Astrocyte of the spinal cord (primary cell): ENCODE measurements around the gene NINJ2.

ENCODE experiments used
- DNase-seq: peaks from one replicate; pipeline ENCODE4 v3.0.0; 2011; ENCODE audit warnings: low read depth, low spot score
- H3K4me3 ChIP-seq: 2 replicates; pipeline ENCODE4 v1.5.1; 2011; ENCODE audit warnings: low read depth, mild to moderate bottlenecking, low read length, moderate library complexity
- in situ Hi-C: cut with HindIII; loops from 2 replicates; pipeline ENCODE4 v1.10.0; 2017; ENCODE audit warnings: low sequenced_read_pairs
- TF ChIP-seq, protein P1 (sequence below): IDR thresholded peaks from 2 replicates; pipeline ENCODE4 v1.5.1; 2012; ENCODE audit warnings: low read depth, mild to moderate bottlenecking, low read length, inconsistent platforms

NINJ2 gene

DNA sequence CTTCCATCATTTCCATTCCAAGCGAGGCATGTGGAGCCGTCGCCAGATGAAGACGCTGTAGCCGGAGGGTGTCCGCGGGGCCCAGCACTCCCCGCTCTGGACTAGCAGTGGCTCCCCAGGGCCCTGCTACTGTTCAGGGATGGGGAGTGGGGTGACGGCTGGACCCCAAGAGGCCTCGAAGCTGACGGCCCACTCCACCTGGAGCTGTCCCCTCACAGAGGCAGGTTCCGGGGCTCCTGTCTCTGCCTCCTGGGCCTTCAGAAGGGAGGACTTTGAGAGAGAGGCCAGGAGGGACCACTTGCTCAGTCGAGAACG is 101.9 kb downstream of the NINJ2 start:
- no peak overlapping the region for H3K4me3 ChIP-seq
- TF ChIP-seq, protein P1, sequence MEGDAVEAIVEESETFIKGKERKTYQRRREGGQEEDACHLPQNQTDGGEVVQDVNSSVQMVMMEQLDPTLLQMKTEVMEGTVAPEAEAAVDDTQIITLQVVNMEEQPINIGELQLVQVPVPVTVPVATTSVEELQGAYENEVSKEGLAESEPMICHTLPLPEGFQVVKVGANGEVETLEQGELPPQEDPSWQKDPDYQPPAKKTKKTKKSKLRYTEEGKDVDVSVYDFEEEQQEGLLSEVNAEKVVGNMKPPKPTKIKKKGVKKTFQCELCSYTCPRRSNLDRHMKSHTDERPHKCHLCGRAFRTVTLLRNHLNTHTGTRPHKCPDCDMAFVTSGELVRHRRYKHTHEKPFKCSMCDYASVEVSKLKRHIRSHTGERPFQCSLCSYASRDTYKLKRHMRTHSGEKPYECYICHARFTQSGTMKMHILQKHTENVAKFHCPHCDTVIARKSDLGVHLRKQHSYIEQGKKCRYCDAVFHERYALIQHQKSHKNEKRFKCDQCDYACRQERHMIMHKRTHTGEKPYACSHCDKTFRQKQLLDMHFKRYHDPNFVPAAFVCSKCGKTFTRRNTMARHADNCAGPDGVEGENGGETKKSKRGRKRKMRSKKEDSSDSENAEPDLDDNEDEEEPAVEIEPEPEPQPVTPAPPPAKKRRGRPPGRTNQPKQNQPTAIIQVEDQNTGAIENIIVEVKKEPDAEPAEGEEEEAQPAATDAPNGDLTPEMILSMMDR, result no peak
- in situ Hi-C loops, result no loop called here
- no peak for DNase-seq

DNA sequence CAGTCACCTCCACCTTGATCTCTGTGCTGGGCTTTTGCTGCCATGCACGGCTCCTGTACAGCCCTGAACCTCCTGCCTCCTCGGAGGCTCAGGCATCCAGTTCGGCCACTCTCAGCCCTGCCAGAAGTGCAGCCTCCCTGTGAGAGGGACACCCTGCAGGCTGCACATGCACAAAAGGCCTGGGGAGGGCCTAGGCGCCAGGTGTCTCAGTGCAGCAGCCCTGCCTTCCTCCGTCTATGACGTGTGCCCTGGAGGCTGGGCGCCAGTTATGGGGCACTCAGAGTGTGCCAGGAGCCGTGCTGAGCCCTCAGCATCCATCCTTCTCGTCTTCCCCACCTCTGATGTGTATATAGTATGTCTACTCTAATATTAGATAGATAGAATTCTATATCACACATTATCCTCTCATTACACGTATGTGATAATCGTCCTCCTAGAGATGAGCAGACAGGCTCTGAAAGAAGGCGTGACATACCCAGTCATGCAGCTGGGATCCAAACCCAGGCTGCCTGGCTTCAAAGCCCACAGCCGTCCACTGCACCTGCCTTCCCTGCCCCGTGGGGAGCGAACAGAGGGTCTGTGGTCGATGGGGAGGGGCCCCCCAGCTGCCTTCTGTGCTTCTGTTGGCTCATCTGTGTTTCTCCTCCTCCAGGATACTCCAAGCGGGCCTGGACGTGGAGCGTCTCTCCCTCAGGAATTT is 102.4 kb downstream of the NINJ2 start:
- in situ Hi-C loops, result no loop called here
- no peak overlapping the region for H3K4me3 ChIP-seq
- TF ChIP-seq, protein P1, result no peak
- DNase-seq, result no peak

DNA sequence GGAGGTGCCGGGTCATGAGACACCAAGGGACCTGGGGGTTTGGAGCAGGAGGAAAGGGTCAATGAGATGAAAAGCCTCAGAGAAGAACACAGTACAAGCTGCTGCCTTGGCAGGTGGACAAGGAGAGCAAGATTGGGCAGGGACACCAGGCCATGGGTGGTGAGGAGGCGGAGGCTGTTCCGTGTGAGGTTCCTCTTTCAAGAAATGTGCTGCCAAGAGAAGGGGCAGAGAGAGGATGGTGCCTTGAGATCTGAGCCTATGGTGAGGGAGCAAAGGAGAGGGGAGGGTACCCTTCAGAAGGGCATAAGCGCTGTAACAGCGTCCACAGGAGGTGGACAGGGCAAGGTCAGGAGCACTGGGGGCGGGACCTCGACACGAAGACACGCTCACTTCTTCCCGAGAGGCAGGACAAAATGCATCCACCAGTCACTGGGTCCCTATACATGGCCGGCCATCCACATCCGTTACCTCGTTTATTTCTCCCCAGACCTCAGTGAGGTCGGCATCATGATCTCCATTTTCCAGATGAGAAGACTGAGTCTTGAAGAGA is 103.3 kb downstream of the NINJ2 start:
- in situ Hi-C loops, result no loop called here
- DNase-seq, result no peak
- no peak overlapping the region for H3K4me3 ChIP-seq
- TF ChIP-seq, protein P1, result no peak

DNA sequence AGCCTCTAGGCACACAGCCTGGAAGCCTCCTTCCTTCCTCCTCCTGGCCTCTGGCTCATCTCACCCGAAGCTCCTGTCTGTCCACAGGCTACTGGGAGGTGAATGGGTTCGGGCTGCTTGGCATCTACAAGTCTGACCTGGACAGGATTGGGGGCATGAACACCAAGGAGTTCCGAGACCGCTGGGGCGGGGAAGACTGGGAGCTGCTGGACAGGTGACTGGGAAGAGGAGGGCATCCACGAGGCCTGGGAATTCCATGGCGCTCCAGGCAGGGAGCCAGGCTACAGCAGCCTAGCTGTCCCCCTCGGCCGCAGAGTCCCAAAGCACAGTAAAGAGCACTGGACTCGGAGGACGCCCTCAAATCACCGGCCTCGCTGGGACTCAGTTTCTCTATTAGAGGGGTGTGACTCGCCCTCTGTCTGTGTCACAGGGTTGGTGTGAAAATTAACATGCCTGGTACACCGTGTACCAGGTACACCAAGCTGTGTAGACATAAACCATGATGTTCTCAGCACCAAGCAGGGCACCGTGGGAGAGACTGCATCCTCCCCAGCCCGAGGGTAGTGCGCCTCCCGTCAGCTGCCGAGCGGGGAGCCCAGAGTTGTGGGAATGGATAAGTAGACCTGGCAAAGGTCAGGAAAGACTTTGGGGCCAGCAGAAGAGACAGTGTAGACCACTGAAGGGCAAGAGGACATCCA is 103.9 kb downstream of the NINJ2 start:
- no peak for DNase-seq
- in situ Hi-C loops, result no loop called here
- H3K4me3 ChIP-seq, result no peak overlapping the region
- TF ChIP-seq, protein P1, result no peak

DNA sequence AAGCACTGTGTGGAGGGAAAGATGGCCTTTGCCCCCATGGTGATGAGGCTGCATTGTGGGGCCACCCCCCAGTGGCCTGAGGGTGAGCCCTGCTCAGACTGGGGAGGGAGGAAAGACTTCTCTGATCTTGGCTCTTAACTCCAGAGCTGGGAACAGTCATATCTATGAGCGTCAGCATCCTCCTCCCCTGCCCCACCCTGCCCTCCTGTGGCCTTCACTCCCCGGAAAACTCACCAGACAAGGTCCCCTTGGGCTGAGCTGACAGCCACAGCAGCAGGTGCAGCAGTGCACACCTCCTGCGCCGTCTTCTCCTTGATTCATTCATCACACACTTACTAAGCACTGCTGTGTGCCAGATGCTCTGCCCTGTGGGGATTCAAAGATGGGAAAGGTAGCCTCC is 104.7 kb downstream of the NINJ2 start:
- TF ChIP-seq, protein P1, result no peak
- in situ Hi-C loops, result no loop called here
- H3K4me3 ChIP-seq, result no peak overlapping the region
- DNase-seq, result no peak

DNA sequence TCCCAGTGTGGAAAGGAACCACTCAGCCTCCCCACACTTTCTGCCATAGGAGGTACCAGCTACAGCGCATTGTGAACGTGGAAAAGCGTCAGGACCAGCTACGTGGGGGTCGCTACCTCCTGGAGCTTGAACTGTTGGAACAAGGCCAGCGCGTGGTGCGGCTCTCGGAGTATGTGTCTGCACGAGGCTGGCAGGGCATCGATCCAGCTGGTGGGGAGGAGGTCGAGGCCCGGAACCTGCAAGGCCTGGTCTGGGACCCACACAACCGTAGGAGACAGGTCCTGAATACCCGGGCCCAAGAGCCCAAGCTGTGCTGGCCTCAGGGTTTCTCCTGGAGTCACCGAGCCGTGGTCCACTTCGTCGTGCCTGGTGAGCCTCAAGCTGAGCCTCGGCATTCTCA is 106.7 kb downstream of the NINJ2 start:
- in situ Hi-C loops, result no loop called here
- DNase-seq, result no peak
- no peak overlapping the region for H3K4me3 ChIP-seq
- TF ChIP-seq, protein P1, result no peak
